Cardiac fibroblast (primary cell): Measurements from ENCODE around the gene CAMK2N1.

ENCODE experiments used
- DNase-seq, 2 donors: peaks; one replicate each; pipeline versions ENCODE4 v3.0.0 to v3.0.0-alpha.2; 2010; ENCODE audit warnings: low read depth in 2 of 2
- H3K4me3 ChIP-seq, 2 donors: replicated peaks in 1 of 2; 1 replicate in 1 of 2; 2 replicates in 1 of 2; pipeline ENCODE4 v1.5.1; 2011; ENCODE audit warnings: low read depth in 2 of 2, low read length in 2 of 2, mild to moderate bottlenecking in 2 of 2, moderate library complexity in 1 of 2
- CTCF ChIP-seq: IDR thresholded peaks from one replicate; pipeline ENCODE4 v1.5.1; 2011; ENCODE audit warnings: low read depth, mild to moderate bottlenecking, low read length, inconsistent platforms

The CAMK2N1 gene

GRCh38 chr1:20496241-20496661 lies 10.2 kb upstream of the CAMK2N1 start:
- no peak for TF ChIP-seq CTCF
- DNase-seq = peak; percentile 15 to 68
- H3K4me3 ChIP-seq = no peak overlapping the region

GRCh38 chr1:20495661-20496060 lies 9.7 kb upstream of the CAMK2N1 start:
- no peak for DNase-seq
- TF ChIP-seq CTCF = no peak
- H3K4me3 ChIP-seq = no peak overlapping the region

GRCh38 chr1:20494609-20495311 lies 8.8 kb upstream of the CAMK2N1 start:
- H3K4me3 ChIP-seq = no peak overlapping the region
- peak; percentile 80 to 97 for DNase-seq
- TF ChIP-seq CTCF = no peak

- TF ChIP-seq CTCF = peak; percentile 97
- peak overlapping the region in 1 of 2 donors; percentile 10 for H3K4me3 ChIP-seq
- DNase-seq = peak; percentile 93 to 94
These were observed 8.0 kb upstream of the CAMK2N1 start for GRCh38 chr1:20493839-20494608.

DNA sequence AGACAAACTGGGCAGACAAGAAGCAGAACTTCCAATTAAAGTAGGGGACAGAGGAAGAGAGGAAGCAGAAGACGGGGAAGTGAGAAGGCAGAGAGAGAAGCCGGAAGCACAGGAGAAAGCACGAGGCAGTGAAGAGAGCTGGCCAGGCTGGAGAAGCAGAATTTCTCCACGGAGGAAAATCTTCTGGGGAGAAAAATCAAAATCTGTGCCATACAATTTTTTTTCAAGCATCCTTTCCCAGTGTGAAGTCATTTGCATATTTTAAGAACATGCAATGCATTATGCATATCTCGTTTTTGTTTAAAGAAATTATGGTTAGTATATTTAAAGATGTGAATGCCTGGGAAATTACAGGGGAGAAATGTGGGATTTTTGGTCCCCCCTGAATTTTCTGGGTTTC lies 7.3 kb upstream of the CAMK2N1 start:
- no peak for TF ChIP-seq CTCF
- H3K4me3 ChIP-seq = no peak overlapping the region
- DNase-seq = no peak

GRCh38 chr1:20492751-20493150 lies 6.7 kb upstream of the CAMK2N1 start:
- no peak overlapping the region for H3K4me3 ChIP-seq
- no peak for DNase-seq
- no peak for TF ChIP-seq CTCF
